Stimulated activated naive B cell treated with anti-CD40 and anti-IgM and Interleukin-4, amounts not matched to agents 10 μg/mL and 1 μg/mL and 100 μg/mL, for 72 hours (primary cell): ENCODE measurements around the gene DMRTB1.

Source experiments
- ATAC-seq, 2 donors: fragments of 150-1000 bp; cut with Tn5 transposase; replicated peaks; 2 replicates each; pipeline ENCODE4 v1.10.0; 2021; ENCODE audit warnings: moderate library complexity in 1 of 2
- DNase-seq: peaks from one replicate; pipeline ENCODE4 v3.0.0; 2021
- H3K27ac Mint-ChIP-seq: one replicate; pipeline ENCODE4 v1.8.0; 2022; ENCODE audit warnings: mild to moderate bottlenecking, mixed read lengths
- H3K27me3 Mint-ChIP-seq, 2 donors: one replicate each; pipeline ENCODE4 v1.8.0; 2022; ENCODE audit warnings: mixed read lengths in 2 of 2
- H3K36me3 Mint-ChIP-seq, 2 donors: one replicate each; pipeline ENCODE4 v1.8.0; 2022; ENCODE audit warnings: mixed read lengths in 2 of 2, mild to moderate bottlenecking in 1 of 2
- H3K4me1 Mint-ChIP-seq, 2 donors: one replicate each; pipeline ENCODE4 v1.8.0; 2022; ENCODE audit warnings: mixed read lengths in 2 of 2, mild to moderate bottlenecking in 1 of 2
- H3K4me3 Mint-ChIP-seq, 2 donors: one replicate each; pipeline ENCODE4 v1.8.0; 2022; ENCODE audit warnings: mild to moderate bottlenecking in 2 of 2, mixed read lengths in 2 of 2, moderate library complexity in 1 of 2
- H3K9me3 Mint-ChIP-seq, 2 donors: one replicate each; pipeline ENCODE4 v1.8.0; 2022; ENCODE audit warnings: mixed read lengths in 2 of 2, mild to moderate bottlenecking in 1 of 2

DMRTB1 gene

DNA sequence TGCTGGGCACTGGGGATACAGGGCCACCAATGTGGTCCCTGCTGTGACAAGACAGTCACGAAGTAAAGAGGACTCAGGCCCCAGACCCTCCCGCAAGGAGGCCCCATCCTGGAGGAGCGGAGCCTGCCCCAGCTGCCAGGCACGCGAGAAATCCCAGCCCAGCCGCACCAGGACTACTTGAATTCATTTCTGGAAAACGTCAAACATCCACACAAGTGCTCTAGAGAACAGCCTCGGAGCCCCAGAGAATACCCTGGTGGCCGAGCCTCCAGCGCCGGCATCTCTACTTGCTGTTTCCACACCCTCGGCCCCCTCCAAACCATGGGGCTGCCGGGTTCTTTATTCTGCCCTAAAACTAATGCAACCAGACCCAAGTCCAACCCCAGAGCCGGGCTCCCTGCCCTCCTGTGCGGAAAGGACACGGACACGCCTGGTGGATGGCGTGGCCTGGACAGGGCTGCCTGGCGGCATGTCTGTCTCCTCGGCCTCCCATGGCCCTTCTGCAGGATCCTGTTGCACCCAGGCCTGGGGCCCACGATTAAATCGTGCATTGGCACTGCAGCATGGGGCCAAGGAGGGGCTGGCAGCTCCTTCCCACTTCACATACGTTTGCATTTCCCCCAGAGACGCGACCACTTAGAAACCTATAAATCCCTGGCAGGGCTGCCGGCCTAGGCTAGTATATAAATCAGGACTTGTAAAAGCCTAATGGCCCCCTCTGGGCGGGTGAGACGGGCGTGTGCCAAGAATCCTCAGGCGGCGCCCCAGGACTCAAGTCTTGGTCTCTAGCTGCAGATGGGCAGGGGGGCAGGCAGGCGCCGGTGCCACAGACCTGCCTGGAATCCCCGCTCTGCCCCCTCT, 41.2 kb downstream of the DMRTB1 start:
- Mint-ChIP-seq H3K4me3 (no peak overlapping the region), H3K36me3 (no peaks in the 10 kb centered on the region), H3K27ac (no peak overlapping the region), H3K4me1 (no peaks in the 10 kb centered on the region), H3K27me3 (peaks cover 4 to 5% of the 10 kb centered on the region in 2 donors), H3K9me3 (no peaks in the 10 kb centered on the region)
- DNase-seq (no peak), ATAC-seq (no peak)

- H3K4me1 Mint-ChIP-seq, result no peaks in the 10 kb centered on the region
- no peaks in the 10 kb centered on the region for H3K9me3 Mint-ChIP-seq
- peaks cover 4 to 5% of the 10 kb centered on the region in 2 donors for H3K27me3 Mint-ChIP-seq
- no peak overlapping the region for H3K4me3 Mint-ChIP-seq
- no peak for DNase-seq
- H3K36me3 Mint-ChIP-seq, result no peaks in the 10 kb centered on the region
- no peak for ATAC-seq
- H3K27ac Mint-ChIP-seq, result peak overlapping the region; percentile 37
Observed at GRCh38 chr1:53501065-53502005, 42.1 kb downstream of the DMRTB1 start.

GRCh38 chr1:53502641-53503432, 43.6 kb downstream of the DMRTB1 start:
- Mint-ChIP-seq H3K4me3 (no peak overlapping the region), H3K27ac (no peak overlapping the region)

GRCh38 chr1:53503433-53504217, 44.4 kb downstream of the DMRTB1 start:
- ATAC-seq (no peak), DNase-seq (no peak)
- Mint-ChIP-seq H3K4me3 (no peak overlapping the region), H3K4me1 (no peaks in the 10 kb centered on the region), H3K27me3 (peaks cover 4 to 5% of the 10 kb centered on the region in 2 donors), H3K36me3 (no peaks in the 10 kb centered on the region), H3K27ac (no peak overlapping the region), H3K9me3 (no peaks in the 10 kb centered on the region)

More at GRCh38 chr1:53502641-53503432, 43.6 kb downstream of the DMRTB1 start:
- DNase-seq (no peak), ATAC-seq (peak in 1 of 2 donors; percentile 19)
- Mint-ChIP-seq H3K4me1 (no peaks in the 10 kb centered on the region), H3K9me3 (no peaks in the 10 kb centered on the region), H3K27me3 (peaks cover 4 to 5% of the 10 kb centered on the region in 2 donors), H3K36me3 (no peaks in the 10 kb centered on the region)

GRCh38 chr1:53504901-53505300, 45.7 kb downstream of the DMRTB1 start:
- Mint-ChIP-seq H3K27me3 (peaks cover 5 to 6% of the 10 kb centered on the region in 2 donors), H3K36me3 (no peaks in the 10 kb centered on the region), H3K27ac (no peak overlapping the region), H3K4me1 (no peaks in the 10 kb centered on the region), H3K9me3 (no peaks in the 10 kb centered on the region), H3K4me3 (no peak overlapping the region)
- ATAC-seq (no peak), DNase-seq (no peak)

DNA sequence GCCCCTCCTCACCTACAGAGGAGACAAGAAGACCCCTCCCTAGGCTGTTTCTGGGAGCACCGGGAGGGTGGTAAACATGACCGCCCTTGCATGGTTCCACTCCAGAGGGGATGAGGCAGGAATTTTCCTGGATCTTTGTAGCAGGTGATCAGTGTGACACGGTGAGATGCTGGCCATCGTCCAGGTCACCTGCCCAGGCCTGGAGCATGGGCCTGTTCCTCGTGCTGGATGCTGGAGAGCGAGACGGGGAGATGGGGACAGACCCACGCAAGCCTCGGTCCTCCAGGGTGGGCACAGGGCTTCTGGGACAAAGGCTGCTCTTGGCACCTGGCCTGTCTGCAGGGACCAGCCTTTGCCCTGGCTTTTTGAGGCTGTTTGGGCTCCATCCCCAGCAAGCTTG, 46.2 kb downstream of the DMRTB1 start:
- Mint-ChIP-seq H3K36me3 (no peaks in the 10 kb centered on the region), H3K4me3 (no peak overlapping the region), H3K27me3 (peaks cover 5 to 6% of the 10 kb centered on the region in 2 donors), H3K27ac (no peak overlapping the region), H3K9me3 (no peaks in the 10 kb centered on the region), H3K4me1 (no peaks in the 10 kb centered on the region)
- no peak for DNase-seq
- no peak for ATAC-seq

DNA sequence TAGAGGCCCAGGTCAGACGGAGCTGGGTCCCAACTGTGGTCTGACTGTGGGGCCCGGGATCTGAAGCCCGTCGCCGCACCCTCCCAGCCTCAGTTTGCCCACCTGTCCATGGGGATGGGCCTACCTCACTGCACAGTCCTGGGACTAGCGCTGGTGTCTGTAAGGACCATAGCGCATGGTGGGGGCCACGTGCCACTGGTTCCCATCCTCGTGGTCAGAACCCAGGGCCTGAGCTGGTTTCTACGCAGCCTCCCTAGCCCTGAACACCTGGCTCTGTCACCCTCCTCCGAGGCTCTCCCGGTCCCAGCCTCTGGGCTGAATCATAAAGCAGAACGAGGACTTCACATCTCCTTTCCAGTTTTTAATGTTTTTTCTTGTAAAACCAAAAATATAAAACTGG, 46.7 kb downstream of the DMRTB1 start:
- no peak overlapping the region for H3K4me3 Mint-ChIP-seq
- no peak overlapping the region for H3K27ac Mint-ChIP-seq
- ATAC-seq (no peak), DNase-seq (no peak)
- H3K27me3 Mint-ChIP-seq, result peaks cover 5 to 6% of the 10 kb centered on the region in 2 donors
- no peaks in the 10 kb centered on the region for H3K36me3 Mint-ChIP-seq
- H3K4me1 Mint-ChIP-seq, result no peaks in the 10 kb centered on the region
- H3K9me3 Mint-ChIP-seq, result no peaks in the 10 kb centered on the region

- ATAC-seq, result no peak
- H3K4me3 Mint-ChIP-seq, result no peak overlapping the region
- peaks cover 5 to 6% of the 10 kb centered on the region in 2 donors for H3K27me3 Mint-ChIP-seq
Observed at GRCh38 chr1:53506355-53507050, 47.3 kb downstream of the DMRTB1 start.

DNA sequence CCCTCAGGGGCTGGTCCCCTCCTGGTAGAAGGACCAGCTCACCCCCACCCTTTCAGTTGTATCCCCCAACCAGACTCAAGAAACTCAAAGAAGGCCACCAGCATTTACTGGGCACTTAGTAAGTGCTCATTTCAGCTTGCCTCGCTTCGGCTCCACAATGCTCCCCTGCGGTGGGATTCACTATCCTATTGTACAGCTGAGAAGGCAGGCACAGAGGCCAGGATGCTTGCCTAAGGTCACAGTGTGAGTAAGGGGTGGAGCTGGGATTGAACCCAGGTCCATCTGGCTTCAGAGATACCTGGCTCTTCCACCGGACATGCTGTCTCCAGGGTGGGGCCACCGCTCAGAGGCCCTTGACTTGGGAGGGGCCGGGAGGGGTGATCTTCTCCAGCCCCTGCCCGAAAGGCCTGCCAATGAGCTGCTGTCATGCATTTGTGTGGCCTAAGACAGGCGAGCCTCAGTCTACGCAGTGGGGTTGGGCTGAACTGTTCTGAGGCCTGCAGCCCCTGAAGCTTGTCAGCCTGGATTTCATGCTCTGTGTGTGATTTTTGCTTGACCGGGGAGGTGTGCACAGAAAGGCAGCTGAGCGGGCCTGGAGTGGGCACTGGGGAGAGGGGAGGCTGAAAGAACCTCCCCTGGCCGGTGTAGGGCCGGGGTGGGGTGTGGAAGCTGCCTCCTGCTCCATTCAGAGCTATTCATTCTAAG, 48.1 kb downstream of the DMRTB1 start:
- DNase-seq (no peak), ATAC-seq (no peak)
- Mint-ChIP-seq H3K27me3 (peaks cover 0 to 6% of the 10 kb centered on the region in 2 donors), H3K36me3 (no peaks in the 10 kb centered on the region), H3K27ac (no peak overlapping the region), H3K4me1 (no peaks in the 10 kb centered on the region), H3K4me3 (no peak overlapping the region), H3K9me3 (no peaks in the 10 kb centered on the region)

More at GRCh38 chr1:53506355-53507050, 47.3 kb downstream of the DMRTB1 start:
- no peak for DNase-seq
- H3K9me3 Mint-ChIP-seq, result no peaks in the 10 kb centered on the region
- H3K36me3 Mint-ChIP-seq, result no peaks in the 10 kb centered on the region
- H3K4me1 Mint-ChIP-seq, result no peaks in the 10 kb centered on the region
- H3K27ac Mint-ChIP-seq, result no peak overlapping the region

GRCh38 chr1:53508056-53508990, 49.1 kb downstream of the DMRTB1 start:
- no peaks in the 10 kb centered on the region for H3K4me1 Mint-ChIP-seq
- no peak overlapping the region for H3K4me3 Mint-ChIP-seq
- no peaks in the 10 kb centered on the region for H3K36me3 Mint-ChIP-seq
- DNase-seq (no peak), ATAC-seq (no peak)
- H3K27ac Mint-ChIP-seq, result no peak overlapping the region
- H3K27me3 Mint-ChIP-seq, result peaks cover 0 to 6% of the 10 kb centered on the region in 2 donors
- H3K9me3 Mint-ChIP-seq, result no peaks in the 10 kb centered on the region

GRCh38 chr1:53508991-53509666, 49.9 kb downstream of the DMRTB1 start:
- no peak overlapping the region for H3K4me3 Mint-ChIP-seq
- H3K4me1 Mint-ChIP-seq, result peaks cover 0 to 3% of the 10 kb centered on the region in 2 donors
- no peak overlapping the region for H3K27ac Mint-ChIP-seq
- ATAC-seq (peak; percentile 44 to 58), DNase-seq (no peak)
- no peaks in the 10 kb centered on the region for H3K9me3 Mint-ChIP-seq
- H3K36me3 Mint-ChIP-seq, result no peaks in the 10 kb centered on the region
- peaks cover 0 to 6% of the 10 kb centered on the region in 2 donors for H3K27me3 Mint-ChIP-seq
